ENCODE measurements around the gene PAQR4.

PAQR4 gene

GRCh38 chr16:2946649-2947048 lies 22.5 kb upstream of the PAQR4 start:
- no peak for DNase-seq

GRCh38 chr16:2948807-2949704 lies 20.1 kb upstream of the PAQR4 start:
- no peak for DNase-seq

GRCh38 chr16:2949705-2950352 lies 19.3 kb upstream of the PAQR4 start:
- DNase-seq = no peak

GRCh38 chr16:2950353-2950724 lies 18.8 kb upstream of the PAQR4 start:
- no peak for DNase-seq

GRCh38 chr16:2950773-2951172 lies 18.4 kb upstream of the PAQR4 start:
- DNase-seq = no peak

- DNase-seq = no peak
Measured at GRCh38 chr16:2952679-2953078, 16.5 kb upstream of the PAQR4 start.

GRCh38 chr16:2953706-2954627 lies 15.2 kb upstream of the PAQR4 start:
- no peak for DNase-seq

- DNase-seq = no peak
Measured at GRCh38 chr16:2954656-2955381, 14.3 kb upstream of the PAQR4 start.

GRCh38 chr16:2955438-2955778 lies 13.7 kb upstream of the PAQR4 start:
- DNase-seq = no peak

GRCh38 chr16:2955779-2956578 lies 13.2 kb upstream of the PAQR4 start:
- DNase-seq = no peak

- DNase-seq = no peak
Measured at GRCh38 chr16:2956579-2956956, 12.6 kb upstream of the PAQR4 start.

- DNase-seq = no peak
Measured at GRCh38 chr16:2959206-2959605, 9.9 kb upstream of the PAQR4 start.

- DNase-seq = no peak
Measured at GRCh38 chr16:2960183-2961010, 8.8 kb upstream of the PAQR4 start.

- no peak for DNase-seq
Measured at GRCh38 chr16:2962334-2963073, 6.6 kb upstream of the PAQR4 start.

- no peak for DNase-seq
Measured at GRCh38 chr16:2963074-2963722, 6.0 kb upstream of the PAQR4 start.

- DNase-seq = peak; percentile 75 to 77
Measured at GRCh38 chr16:2963723-2964474, 5.2 kb upstream of the PAQR4 start, which contains the start of gene KREMEN2. Gene KREMEN2 (plus strand): TSS chr16:2964275. CDS start chr16:2964521, 246 bp downstream.

GRCh38 chr16:2964475-2965336 lies 4.4 kb upstream of the PAQR4 start:
- DNase-seq = peak; percentile 86 to 92
